PC-3 (cell line): ENCODE measurements around the gene THADA. TPM values are rescaled to one million over a fixed set of nuclear protein-coding genes. Genes with fewer than 3 reads are reported as not detected.

Experiments used
- ATAC-seq: fragments of 200-7000 bp; cut with Tn5 transposase; 2 replicates; pipeline ENCODE4 v1.9.1; 2020; ENCODE audit warnings: mild to moderate bottlenecking, moderate library complexity
- BruUV-seq: library from RNA; stranded (reverse); fragments of 400-500 nt; replicated peaks from 2 replicates; lab custom pipeline; 2021; lab: Mats Ljungman, UMichigan
- CTCF ChIA-PET: fragments of 300-600 bp; sonication (Branson Sonifier 250); formaldehyde crosslinking; loops from one replicate; lab custom pipeline; 2022; ENCODE audit warnings: antibody characterized with exemption; lab: Charles Lee
- POLR2A ChIA-PET: fragments of 300-600 bp; sonication (Branson Sonifier 250); formaldehyde crosslinking; loops from one replicate; lab custom pipeline; 2022; ENCODE audit warnings: antibody characterized with exemption; ENCODE audit not compliant: unreplicated experiment; lab: Charles Lee
- DNase-seq: peaks from one replicate; pipeline ENCODE4 v3.0.0-alpha.2; 2015
- H2AFZ ChIP-seq: fragments of 300-600 bp; sonication (generic); 2 replicates; pipeline ENCODE4 v1.6.0; 2016; ENCODE audit warnings: antibody characterized with exemption, low read length
- H3F3A ChIP-seq: fragments of 300-600 bp; sonication (generic); one replicate; pipeline ENCODE4 v1.6.0; 2017; ENCODE audit warnings: antibody characterized with exemption, low read length, control low read depth, mild to moderate bottlenecking; ENCODE audit not compliant: unreplicated experiment
- H3K27ac ChIP-seq: fragments of 300-600 bp; sonication (generic); 2 replicates; pipeline ENCODE4 v1.5.1; 2016; ENCODE audit warnings: mild to moderate bottlenecking, low read length
- H3K27me3 ChIP-seq: fragments of 300-600 bp; sonication (generic); 2 replicates; pipeline ENCODE4 v1.6.1; 2016; ENCODE audit warnings: low read length, mixed read lengths
- H3K36me3 ChIP-seq: fragments of 300-600 bp; sonication (generic); 2 replicates; pipeline ENCODE4 v1.6.1; 2016; ENCODE audit warnings: low read depth, mixed run types, low read length, mixed read lengths
- H3K4me1 ChIP-seq: fragments of 300-600 bp; sonication (generic); 2 replicates; pipeline ENCODE4 v1.5.1; 2016; ENCODE audit warnings: low read length; ENCODE audit not compliant: insufficient read depth
- H3K4me2 ChIP-seq: fragments of 300-600 bp; sonication (generic); 2 replicates; pipeline ENCODE4 v1.6.0; 2016; ENCODE audit warnings: low read length
- H3K4me3 ChIP-seq: fragments of 300-600 bp; sonication (generic); 2 replicates; pipeline ENCODE4 v1.5.1; 2016; ENCODE audit warnings: mild to moderate bottlenecking, low read length, mixed read lengths
- H3K79me2 ChIP-seq: fragments of 300-600 bp; sonication (generic); 2 replicates; pipeline ENCODE4 v1.6.1; 2017; ENCODE audit warnings: low read length, mixed read lengths
- H3K9ac ChIP-seq: fragments of 300-600 bp; sonication (generic); 2 replicates; pipeline ENCODE4 v1.6.0; 2016; ENCODE audit warnings: mild to moderate bottlenecking, low read length
- H3K9me2 ChIP-seq: fragments of 300-600 bp; sonication (generic); replicated peaks from 2 replicates; pipeline ENCODE4 v1.6.1; 2016; ENCODE audit warnings: mixed run types, low read length, mixed read lengths
- H3K9me3 ChIP-seq: fragments of 300-600 bp; sonication (generic); 2 replicates; pipeline ENCODE4 v1.6.1; 2016; ENCODE audit warnings: low read length, mixed read lengths
- H4K20me1 ChIP-seq: fragments of 300-600 bp; sonication (generic); 2 replicates; pipeline ENCODE4 v1.6.1; 2016; ENCODE audit warnings: low read length, mixed read lengths
- CTCF ChIP-seq: fragments of 300-600 bp; sonication (generic); conservative IDR thresholded peaks from 2 replicates; pipeline ENCODE4 v1.5.1; 2017; ENCODE audit warnings: antibody characterized with exemption, low read depth, mild to moderate bottlenecking, low read length
- EZH2 ChIP-seq: fragments of 300-600 bp; sonication (generic); IDR thresholded peaks from one replicate; pipeline ENCODE4 v1.6.1; 2017; ENCODE audit warnings: antibody characterized with exemption, mild to moderate bottlenecking, low read length; ENCODE audit not compliant: unreplicated experiment
- EZH2phosphoT487 ChIP-seq: fragments of 300-600 bp; sonication (generic); IDR thresholded peaks from 2 replicates; pipeline ENCODE4 v1.6.1; 2018; ENCODE audit warnings: mild to moderate bottlenecking, antibody characterized with exemption, low read length, borderline replicate concordance
- intact Hi-C: fragments of 100-400 bp; cut with micrococcal nuclease; formaldehyde crosslinking; loops from 2 replicates; pipeline ENCODE4 v1.9.0; 2023
- total RNA-seq: library from RNA; depleted of rRNA; stranded (reverse); fragments of >200 nt; gene quantifications from 2 replicates; pipeline ENCODE4 v1.2.3, GENCODE V29; 2014

THADA gene
- total RNA-seq, 1 experiment from 2014 or later, result 33.6 TPM

- no peaks in the 10 kb centered on the region for H3K9me2 ChIP-seq
- no peak overlapping the region for H3K27ac ChIP-seq
- no peaks in the 10 kb centered on the region for H3K27me3 ChIP-seq
- H3K4me1 ChIP-seq, result peaks cover 23% of the 10 kb centered on the region
- no peak overlapping the region for H3K4me3 ChIP-seq
- no peaks in the 10 kb centered on the region for H4K20me1 ChIP-seq
- H3F3A ChIP-seq, result no peaks in the 10 kb centered on the region
- H3K79me2 ChIP-seq, result no peaks in the 10 kb centered on the region
- BruUV-seq, result no TSS peak
- CTCF ChIA-PET, result no interaction called here
- intact Hi-C loops, result no loop called here
- no peak for DNase-seq
- POLR2A ChIA-PET, result no interaction called here
- no peaks in the 10 kb centered on the region for H3K36me3 ChIP-seq
- ATAC-seq, result no peak
- no peak overlapping the region for H3K9ac ChIP-seq
- H3K9me3 ChIP-seq, result no peaks in the 10 kb centered on the region
- no peak overlapping the region for H3K4me2 ChIP-seq
- TF ChIP-seq EZH2, result no peak
- TF ChIP-seq CTCF, result no peak
- no peak for TF ChIP-seq EZH2phosphoT487
- no peak overlapping the region for H2AFZ ChIP-seq
Observed at GRCh38 chr2:43323857-43324256, 272.0 kb downstream of the THADA start.

- no peak for DNase-seq
- intact Hi-C loops, result no loop called here
- H3K4me3 ChIP-seq, result no peak overlapping the region
- no peak overlapping the region for H3K27ac ChIP-seq
- BruUV-seq, result no TSS peak
- peaks cover 40% of the 10 kb centered on the region for H3K4me1 ChIP-seq
- no peaks in the 10 kb centered on the region for H3K79me2 ChIP-seq
- ATAC-seq, result no peak
- no peak overlapping the region for H3K9ac ChIP-seq
- no peaks in the 10 kb centered on the region for H4K20me1 ChIP-seq
- TF ChIP-seq EZH2phosphoT487 (no peak), EZH2 (no peak), CTCF (no peak)
- H3K27me3 ChIP-seq, result no peaks in the 10 kb centered on the region
- H3K36me3 ChIP-seq, result no peaks in the 10 kb centered on the region
- H3K9me3 ChIP-seq, result no peaks in the 10 kb centered on the region
- H3K4me2 ChIP-seq, result no peak overlapping the region
- no peaks in the 10 kb centered on the region for H3F3A ChIP-seq
- ChIA-PET POLR2A (no interaction called here), CTCF (no interaction called here)
- H2AFZ ChIP-seq, result no peak overlapping the region
- no peaks in the 10 kb centered on the region for H3K9me2 ChIP-seq
Observed at GRCh38 chr2:43321446-43321845, 274.4 kb downstream of the THADA start.

- BruUV-seq, result no TSS peak
- POLR2A ChIA-PET, result no interaction called here
- no peak for ATAC-seq
Observed at GRCh38 chr2:43319541-43319940, 276.3 kb downstream of the THADA start.

More at GRCh38 chr2:43319541-43319940, 276.3 kb downstream of the THADA start:
- H3K36me3 ChIP-seq, result no peaks in the 10 kb centered on the region
- H3K4me2 ChIP-seq, result no peak overlapping the region
- TF ChIP-seq EZH2, result no peak
- no peak for TF ChIP-seq CTCF
- TF ChIP-seq EZH2phosphoT487, result no peak
- no peaks in the 10 kb centered on the region for H3K9me2 ChIP-seq
- CTCF ChIA-PET, result no interaction called here
- H3K9ac ChIP-seq, result no peak overlapping the region
- H2AFZ ChIP-seq, result no peak overlapping the region
- H3K27ac ChIP-seq, result no peak overlapping the region
- no peaks in the 10 kb centered on the region for H3K9me3 ChIP-seq
- no peak for DNase-seq
- H3K27me3 ChIP-seq, result no peaks in the 10 kb centered on the region
- no peak overlapping the region for H3K4me3 ChIP-seq
- peaks cover 29% of the 10 kb centered on the region for H3K4me1 ChIP-seq
- intact Hi-C loops, result loop anchor here (5.0 kb wide), 1 partner anchor 42 kb away; no protein-coding TSS in a partner anchor
- no peaks in the 10 kb centered on the region for H3K79me2 ChIP-seq
- no peaks in the 10 kb centered on the region for H4K20me1 ChIP-seq
- H3F3A ChIP-seq, result no peaks in the 10 kb centered on the region
